ENCODE results near the gene POLR3GL.

POLR3GL gene

GRCh38 chr1:145992958-145993617 lies 28.6 kb downstream of the POLR3GL start:
- DNase-seq, result no peak

GRCh38 chr1:145993618-145994390 lies 29.3 kb downstream of the POLR3GL start:
- no peak for DNase-seq

- DNase-seq, result no peak
Observed at GRCh38 chr1:145994391-145995120, 30.1 kb downstream of the POLR3GL start.

- no peak for DNase-seq
Observed at GRCh38 chr1:145995148-145995881, 30.8 kb downstream of the POLR3GL start.

- DNase-seq, result no peak
Observed at GRCh38 chr1:145995964-145996432, 31.5 kb downstream of the POLR3GL start.

- peak; percentile 98 for DNase-seq
Observed at GRCh38 chr1:145996433-145997015, 32.0 kb downstream of the POLR3GL start, which contains the start of gene TXNIP. TXNIP (minus strand) TSS chr1:145996579; CDS start chr1:145996266, 313 bp downstream.

GRCh38 chr1:145997016-145997717 lies 32.7 kb downstream of the POLR3GL start:
- peak; percentile 50 for DNase-seq

- no peak for DNase-seq
Observed at GRCh38 chr1:145997718-145998023, 33.2 kb downstream of the POLR3GL start.

GRCh38 chr1:145999321-146000024 lies 35.0 kb downstream of the POLR3GL start:
- no peak for DNase-seq

- no peak for DNase-seq
Observed at GRCh38 chr1:146001709-146002108, 37.2 kb downstream of the POLR3GL start.

- DNase-seq, result no peak
Observed at GRCh38 chr1:146007489-146008133, 43.1 kb downstream of the POLR3GL start.

- DNase-seq, result no peak
Observed at GRCh38 chr1:146010126-146010738, 45.7 kb downstream of the POLR3GL start.

- DNase-seq, result peak; percentile 88
Observed at GRCh38 chr1:146012703-146013558, 48.4 kb downstream of the POLR3GL start.

- no peak for DNase-seq
Observed at GRCh38 chr1:146013559-146013922, 49.1 kb downstream of the POLR3GL start.

GRCh38 chr1:146016891-146017290 lies 52.4 kb downstream of the POLR3GL start:
- DNase-seq, result no peak

GRCh38 chr1:146019231-146020057 lies 55.0 kb downstream of the POLR3GL start:
- no peak for DNase-seq

GRCh38 chr1:146020058-146021049 lies 55.9 kb downstream of the POLR3GL start:
- no peak for DNase-seq

Measured in fibroblast of skin of scalp (primary cell).